Eye (tissue), 1 donor: ENCODE data around the gene CYBB.
"Not testable (repeated sequence)": the region's sequence is repeated elsewhere in the genome, so short reads cannot be mapped to it uniquely, and the experiment has no call there.

Source experiments
- DNase-seq: peaks from one replicate; pipeline ENCODE4 v3.0.0-alpha.2; 2015

CYBB gene

DNA sequence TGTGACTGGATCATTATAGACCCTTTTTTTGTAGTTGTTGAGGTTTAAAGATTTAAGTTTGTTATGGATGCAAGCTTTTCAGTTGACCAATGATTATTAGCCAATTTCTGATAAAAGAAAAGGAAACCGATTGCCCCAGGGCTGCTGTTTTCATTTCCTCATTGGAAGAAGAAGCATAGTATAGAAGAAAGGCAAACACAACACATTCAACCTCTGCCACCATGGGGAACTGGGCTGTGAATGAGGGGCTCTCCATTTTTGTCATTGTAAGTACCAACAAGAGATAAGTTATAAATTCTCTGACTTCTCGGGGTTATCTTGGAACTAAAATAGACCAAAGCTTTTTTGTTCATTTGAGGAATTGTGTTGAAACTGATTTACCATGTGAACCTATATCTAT is at the start of gene CYBB:
Gene CYBB (plus strand): TSS at position 203 of the 400 bp plus-strand sequence. CDS start 19 bp downstream, at position 222.
- no peak for DNase-seq

DNA sequence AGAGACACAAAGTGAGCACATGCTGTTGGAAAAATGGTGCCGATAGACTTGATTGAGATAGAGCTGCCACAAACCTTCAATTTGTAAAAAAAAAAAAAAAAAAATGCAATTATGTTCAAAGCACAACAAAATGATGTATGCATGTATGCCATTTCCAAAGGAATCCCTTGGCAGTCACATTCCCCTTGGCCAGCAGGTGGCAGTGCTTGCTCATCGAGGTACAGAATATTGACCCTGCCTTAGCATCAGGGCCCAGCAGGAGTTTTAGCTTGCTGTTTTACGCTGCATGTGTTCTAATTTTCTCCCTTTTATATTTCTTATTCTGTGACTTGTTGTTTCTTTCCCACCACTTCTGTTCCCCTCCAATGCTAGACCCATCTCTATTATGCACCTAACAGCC is 34.5 kb upstream of the CYBB start:
- DNase-seq, result peak; percentile 82

DNA sequence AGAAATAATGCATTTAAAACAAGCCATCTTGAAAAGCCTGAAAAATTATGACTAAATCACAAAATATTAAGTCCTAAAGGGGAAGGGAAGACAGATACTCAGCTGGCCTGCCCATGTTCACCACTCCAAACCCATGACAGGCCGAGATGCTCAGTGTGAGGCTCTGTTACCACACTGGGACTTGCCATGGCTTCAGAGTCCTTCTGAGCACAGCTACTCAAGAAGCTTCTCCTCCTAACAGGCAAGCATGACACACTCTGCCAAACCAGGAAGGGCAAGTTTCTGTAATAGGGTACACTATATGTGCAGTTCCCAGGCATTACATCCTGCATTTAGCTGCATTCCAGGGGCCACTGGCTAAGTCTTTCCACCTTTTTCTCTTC is 34.0 kb upstream of the CYBB start:
- DNase-seq, result no peak

DNA sequence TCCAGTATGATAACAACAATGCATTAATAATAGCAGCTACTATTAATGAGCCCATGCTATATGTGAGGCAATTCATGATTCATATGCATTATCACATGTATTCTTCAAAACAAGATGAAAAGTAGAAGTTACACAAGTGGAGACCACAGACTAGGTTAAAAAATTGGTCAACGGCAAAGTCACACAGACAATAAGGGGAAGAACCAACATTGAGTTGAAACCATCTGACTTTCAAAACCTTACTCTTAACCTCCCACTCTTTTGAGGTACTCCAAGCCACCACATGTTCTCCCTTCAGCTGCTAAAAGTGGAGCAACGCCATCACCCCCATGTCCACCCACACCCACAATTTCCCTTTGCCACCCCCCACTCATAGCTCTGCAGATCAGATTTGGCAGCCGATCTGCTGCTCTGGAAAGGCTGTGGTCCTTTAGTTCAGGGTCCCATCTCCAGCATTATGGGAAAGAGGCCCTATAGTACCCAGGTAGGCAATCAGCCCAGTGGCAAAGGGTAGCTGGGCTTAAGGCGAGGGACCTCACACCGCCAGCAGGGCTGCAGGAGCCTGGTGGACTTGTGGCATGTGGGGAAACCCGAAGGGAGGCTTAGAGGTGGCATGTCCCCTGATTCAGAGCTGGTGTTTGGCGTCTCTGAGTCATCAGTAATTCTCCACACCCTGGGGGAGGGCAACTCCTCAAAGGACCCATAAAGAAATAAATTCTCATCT is 33.5 kb upstream of the CYBB start:
- DNase-seq, result no peak

DNA sequence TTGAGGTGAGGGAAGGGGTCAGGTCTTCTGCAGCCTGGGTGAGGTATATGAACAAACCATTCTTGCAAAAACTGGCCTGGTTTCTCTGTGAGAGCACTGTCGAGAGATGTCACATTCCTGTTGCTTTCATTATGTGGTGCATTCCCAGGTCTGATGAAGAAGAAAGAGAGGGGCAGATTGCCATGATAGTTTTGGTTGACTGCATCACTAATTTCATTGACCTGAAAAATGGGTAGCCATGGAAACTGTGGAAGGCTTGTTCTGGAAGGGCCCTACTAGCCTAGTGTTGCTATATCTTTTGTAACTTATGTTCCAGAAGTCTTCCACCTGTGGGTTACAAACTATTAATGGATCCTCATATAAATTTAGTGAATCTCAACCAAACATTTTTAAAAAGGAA is 32.9 kb upstream of the CYBB start:
- DNase-seq, result no peak

DNA sequence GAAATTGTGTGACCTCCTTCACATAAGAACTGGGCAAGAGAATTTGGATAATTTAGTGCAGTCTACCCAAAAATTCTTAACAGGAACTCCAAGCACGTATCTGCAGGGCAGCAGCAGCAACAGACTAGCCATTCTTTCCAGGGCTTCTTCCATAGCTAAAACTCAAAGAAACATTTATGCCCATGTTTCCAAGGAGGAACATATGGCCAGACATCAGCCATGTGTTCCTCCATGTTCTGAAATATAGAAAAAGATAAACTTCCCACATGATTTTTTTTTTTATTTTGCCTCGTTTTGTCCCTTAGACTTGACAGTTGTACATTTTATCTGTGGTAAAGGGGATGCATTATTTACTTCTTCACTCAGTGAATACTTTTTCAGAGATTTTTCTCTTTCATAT is 27.6 kb upstream of the CYBB start:
- no peak for DNase-seq

DNA sequence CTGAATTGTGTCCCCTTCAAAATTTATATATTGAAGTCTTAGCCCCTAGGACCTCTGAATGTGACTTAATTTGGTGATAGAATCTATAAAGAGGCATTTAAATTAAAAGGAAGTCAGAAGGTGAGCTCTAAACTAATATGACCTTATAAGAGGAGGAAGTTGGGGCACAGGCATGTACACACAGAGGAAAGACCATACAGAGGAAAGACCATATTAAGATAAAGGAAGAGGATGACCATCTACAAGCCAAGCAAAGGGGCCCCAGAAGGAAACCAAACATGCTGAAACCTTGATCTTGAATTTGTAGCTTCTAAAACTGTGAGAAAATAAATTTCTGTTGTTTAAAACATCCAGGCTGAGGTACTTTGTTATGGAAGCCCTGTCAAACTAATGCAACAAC is 26.9 kb upstream of the CYBB start:
- DNase-seq, result no peak

DNA sequence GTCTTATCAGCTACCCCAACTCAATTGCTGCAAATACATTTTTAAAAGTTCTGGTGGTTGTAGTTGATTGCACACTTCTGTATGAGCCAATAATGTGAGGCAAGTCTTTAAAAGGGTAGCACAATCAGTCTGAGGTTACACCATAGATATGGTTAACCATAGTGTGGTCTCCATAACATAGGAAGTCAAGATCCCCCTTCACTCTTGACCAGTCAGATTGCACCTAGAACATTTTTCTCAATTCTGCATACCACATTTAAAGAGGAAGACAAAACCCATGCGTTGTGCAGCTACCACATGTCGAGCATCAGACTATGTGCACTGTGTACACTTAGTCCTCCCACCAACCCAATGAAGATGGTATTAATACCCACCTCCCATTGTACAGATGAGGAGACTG is 26.5 kb upstream of the CYBB start:
- no peak for DNase-seq

- DNase-seq, result no peak
Observed at GRCh38 chrX:37754516-37754915, 25.3 kb upstream of the CYBB start.

DNA sequence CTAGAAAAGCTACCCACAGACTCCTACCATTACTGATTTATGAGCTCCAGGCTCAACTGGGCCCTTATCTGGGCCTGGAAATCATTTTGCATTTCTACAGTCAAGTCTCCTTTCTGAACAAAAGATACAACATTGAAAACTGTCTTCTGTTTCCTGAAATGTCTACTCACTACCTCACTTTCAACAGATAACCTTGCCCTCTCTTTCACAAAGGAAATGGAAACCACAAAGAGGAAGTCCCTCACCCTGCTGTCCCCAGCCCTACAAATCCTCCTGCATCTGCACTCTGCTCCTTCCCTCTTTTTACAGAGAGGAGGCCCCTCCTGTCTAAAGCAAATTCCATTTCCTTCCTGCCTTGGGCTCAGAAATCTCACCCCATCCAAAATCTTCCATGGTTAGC is 24.8 kb upstream of the CYBB start:
- DNase-seq, result no peak

DNA sequence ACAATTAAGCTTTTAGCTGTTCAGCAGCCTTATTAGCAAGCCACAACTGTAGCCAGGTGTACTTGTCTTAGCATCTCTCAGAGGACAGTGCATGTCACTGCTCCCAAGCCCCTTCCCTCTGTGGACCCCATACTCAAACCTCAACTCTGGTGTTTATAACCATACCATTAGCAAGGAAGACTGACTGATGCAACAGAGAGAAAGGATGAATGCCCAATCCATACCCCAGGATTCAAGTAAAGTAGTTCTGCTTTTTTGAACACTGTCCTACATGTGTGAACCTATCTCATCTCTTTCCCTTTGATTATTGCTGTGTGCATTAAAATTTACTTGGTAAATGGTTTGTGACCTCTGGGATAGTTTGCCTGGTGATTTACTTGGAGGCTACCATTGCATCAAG is 22.8 kb upstream of the CYBB start:
- DNase-seq, result no peak

DNA sequence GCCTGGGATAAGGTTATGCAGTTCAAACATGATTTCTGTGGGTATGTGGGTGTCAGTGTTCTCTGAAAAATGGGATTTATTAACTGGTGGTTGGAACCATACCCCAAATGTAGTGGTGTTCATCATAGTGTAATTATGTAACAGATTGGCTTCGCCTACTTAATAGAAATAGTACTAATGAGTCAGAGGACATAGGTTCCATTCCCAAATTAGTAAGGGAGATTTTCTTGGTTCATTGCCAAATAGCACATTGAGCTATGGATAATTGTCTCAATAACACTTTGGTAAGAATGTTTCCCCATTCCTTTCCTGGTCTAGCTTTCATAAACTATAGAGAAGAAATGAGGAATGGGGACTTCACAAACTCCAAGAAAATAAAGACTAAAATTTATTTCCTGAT is 20.5 kb upstream of the CYBB start:
- no peak for DNase-seq

DNA sequence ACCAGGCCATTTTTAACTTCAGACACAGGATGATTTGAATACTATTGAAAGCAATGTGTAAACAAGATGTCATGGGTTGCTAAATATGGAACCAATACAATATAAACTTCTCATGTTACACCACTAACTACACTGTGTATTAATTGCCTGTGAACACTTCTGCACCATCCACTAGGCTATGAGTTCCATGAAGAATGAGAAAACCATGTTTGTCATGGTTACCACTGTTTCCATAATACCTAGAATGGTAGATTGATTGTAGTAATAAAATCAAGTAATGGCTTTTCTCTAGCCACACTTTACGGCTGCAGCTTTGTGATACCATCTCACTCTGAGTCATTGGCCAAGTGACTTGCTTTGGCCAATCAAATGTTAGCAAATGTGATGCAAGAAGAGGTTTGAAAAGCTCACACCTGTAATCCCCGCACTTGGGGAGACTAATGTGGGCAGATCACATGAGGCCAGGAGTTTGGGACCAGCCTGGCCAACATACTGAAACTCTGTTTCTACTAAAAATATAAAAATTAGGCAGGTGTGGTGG is 19.9 kb upstream of the CYBB start:
- DNase-seq, result no peak

- DNase-seq, result no peak
Observed at GRCh38 chrX:37763400-37763799, 16.5 kb upstream of the CYBB start.

DNA sequence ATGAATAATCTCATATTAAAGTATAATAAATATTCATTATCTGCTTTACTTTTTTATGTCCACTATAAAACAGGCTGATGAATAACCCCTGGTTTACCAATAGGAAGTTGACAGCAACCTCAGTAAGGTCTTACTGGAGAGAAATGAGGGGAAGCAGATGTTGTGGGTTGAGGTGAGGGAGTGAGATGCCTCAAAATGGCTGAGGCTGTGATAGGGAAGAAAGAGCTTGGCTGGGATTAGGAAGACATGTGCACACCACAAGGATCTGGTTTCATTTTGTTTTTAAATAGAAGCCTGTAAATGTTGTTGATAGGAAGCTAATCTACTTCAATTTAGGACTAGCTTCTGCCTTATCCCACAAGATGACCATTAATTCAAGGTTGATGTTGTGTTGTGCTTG is 14.4 kb upstream of the CYBB start:
- DNase-seq, result no peak

- no peak for DNase-seq
Observed at GRCh38 chrX:37767430-37767829, 12.4 kb upstream of the CYBB start.

GRCh38 chrX:37768866-37769265 is 11.0 kb upstream of the CYBB start:
- not testable (repeated sequence) for DNase-seq

DNA sequence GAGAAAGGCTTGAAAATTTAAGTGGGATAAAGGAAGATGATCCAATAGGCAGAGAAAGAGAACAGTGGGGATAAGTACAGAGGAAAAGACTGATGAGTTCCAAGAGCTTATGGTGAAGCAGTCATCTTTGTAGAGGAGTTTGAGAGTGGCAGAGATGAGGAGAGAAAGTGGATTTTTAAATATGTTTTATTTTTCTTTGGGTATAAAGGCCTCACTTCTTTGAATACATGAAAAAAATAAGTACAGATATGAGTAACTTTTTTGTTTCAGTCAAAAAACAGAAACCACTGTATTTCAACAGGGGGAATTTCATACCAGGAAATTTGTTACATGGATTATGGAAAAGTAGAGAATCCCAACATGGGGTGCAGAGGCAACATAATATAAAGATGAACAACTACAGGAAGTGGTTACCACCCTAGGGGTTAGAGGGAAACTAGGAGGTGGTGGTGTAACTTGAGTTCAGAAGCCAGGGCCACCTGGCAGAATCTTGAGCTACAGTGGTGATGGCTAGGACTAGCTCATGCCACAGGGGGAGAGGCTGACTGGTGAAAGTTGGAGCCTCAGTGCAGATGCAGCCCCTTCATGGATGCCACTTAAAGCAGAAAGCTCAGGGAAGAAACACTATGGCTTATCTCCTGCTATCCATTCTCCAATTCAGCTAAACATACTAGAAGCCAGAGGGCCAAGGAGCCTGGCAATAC is 3.4 kb upstream of the CYBB start:
- DNase-seq, result no peak

- no peak for DNase-seq
Observed at GRCh38 chrX:37776987-37777325, 2.9 kb upstream of the CYBB start.

DNA sequence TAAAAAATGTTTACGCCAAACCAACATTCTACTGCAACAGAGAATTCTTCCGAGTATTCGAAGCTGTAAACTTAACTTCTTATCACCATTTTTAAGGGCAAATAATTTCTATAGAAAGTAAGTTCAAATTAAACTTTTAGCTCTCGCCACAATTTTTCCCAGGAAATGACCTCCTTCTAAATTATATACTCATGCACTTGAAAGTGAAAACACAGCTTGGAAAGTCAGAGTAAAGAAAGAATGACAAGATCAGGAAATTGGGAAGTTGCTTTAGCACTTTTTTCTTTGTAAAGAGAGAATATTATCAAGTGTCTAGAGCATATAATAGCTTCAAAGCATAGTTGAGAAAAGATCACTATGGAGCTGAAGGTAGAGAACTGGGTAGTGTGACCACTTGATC is 1.2 kb downstream of the CYBB start:
- no peak for DNase-seq

- no peak for DNase-seq
Observed at GRCh38 chrX:37781814-37782213, 2.0 kb downstream of the CYBB start.

GRCh38 chrX:37782359-37782758 is 2.5 kb downstream of the CYBB start:
- no peak for DNase-seq

DNA sequence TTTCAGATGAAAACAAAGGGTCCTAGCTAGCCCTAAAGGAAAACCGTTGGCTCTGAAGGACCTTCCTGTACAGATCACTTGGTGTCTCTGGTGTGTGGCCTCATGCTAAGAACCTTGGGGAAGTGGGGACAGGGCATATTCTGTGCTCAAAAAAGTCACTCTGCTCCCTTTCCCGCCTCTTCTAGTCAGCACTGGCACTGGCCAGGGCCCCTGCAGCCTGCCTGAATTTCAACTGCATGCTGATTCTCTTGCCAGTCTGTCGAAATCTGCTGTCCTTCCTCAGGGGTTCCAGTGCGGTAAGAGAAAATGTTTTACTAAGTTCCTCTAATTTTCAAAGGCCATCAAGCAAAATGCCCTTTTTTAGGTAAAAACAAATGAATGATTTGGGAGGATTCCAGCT is 3.4 kb downstream of the CYBB start:
- DNase-seq, result no peak

DNA sequence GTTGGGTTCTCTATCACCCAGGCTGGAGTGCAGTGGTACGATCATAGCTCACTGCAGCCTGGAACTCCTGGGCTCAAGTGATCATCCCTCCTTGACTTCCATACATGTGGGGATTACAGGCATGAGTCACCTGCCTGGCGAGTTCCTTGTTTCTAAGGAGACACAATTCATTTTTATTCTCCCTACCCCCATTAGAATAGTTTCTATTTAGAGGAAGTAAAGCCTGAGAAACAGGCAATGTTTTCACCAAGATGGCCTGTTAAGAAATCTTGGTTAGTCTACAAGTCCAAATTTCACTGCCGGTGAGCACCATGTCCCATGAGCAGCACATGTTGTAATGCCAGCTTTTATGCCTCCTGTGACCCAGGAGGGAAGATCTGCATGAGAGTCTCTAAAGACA is 5.7 kb downstream of the CYBB start:
- DNase-seq, result no peak
